PC-9 (cell line): Measurements from ENCODE around the gene FBN1. TPM values are rescaled to one million over a fixed set of nuclear protein-coding genes. Genes with fewer than 3 reads are reported as not detected.

Experiments
- BruUV-seq: library from RNA; stranded (reverse); fragments of 400-500 nt; replicated peaks from 2 replicates; lab custom pipeline; 2021; lab: Mats Ljungman, UMichigan
- CTCF ChIA-PET: fragments of 300-600 bp; sonication (Branson Sonifier 250); formaldehyde crosslinking; loops from one replicate; lab custom pipeline; 2022; ENCODE audit warnings: antibody characterized with exemption; lab: Charles Lee
- POLR2A ChIA-PET: fragments of 300-600 bp; sonication (Branson Sonifier 250); formaldehyde crosslinking; loops from one replicate; lab custom pipeline; 2022; ENCODE audit warnings: antibody characterized with exemption; ENCODE audit not compliant: unreplicated experiment; lab: Charles Lee
- DNase-seq, 2 experiments: peaks; one replicate each; pipeline versions ENCODE4 v3.0.0 to v3.0.0-alpha.2; 2015 to 2022; ENCODE audit warnings: mixed read lengths in 1 of 2
- H2AFZ ChIP-seq: fragments of 200-600 bp; sonication (generic); 2 replicates; pipeline ENCODE4 v1.8.1; 2017; ENCODE audit warnings: antibody characterized with exemption
- H3F3A ChIP-seq: fragments of 200-600 bp; sonication (generic); 2 replicates; pipeline ENCODE4 v1.8.1; 2017; ENCODE audit warnings: antibody characterized with exemption, mild to moderate bottlenecking, low read depth; ENCODE audit not compliant: insufficient read depth
- H3K27ac ChIP-seq: fragments of 200-600 bp; sonication (generic); 2 replicates; pipeline ENCODE4 v1.6.1; 2016; ENCODE audit warnings: mixed run types
- H3K27me3 ChIP-seq: fragments of 200-600 bp; sonication (generic); 2 replicates; pipeline ENCODE4 v1.6.1; 2016; ENCODE audit warnings: low read depth, mixed run types; ENCODE audit not compliant: insufficient read depth
- H3K36me3 ChIP-seq: fragments of 200-600 bp; sonication (generic); 2 replicates; pipeline ENCODE4 v1.6.1; 2016; ENCODE audit warnings: low read depth, mixed run types
- H3K4me1 ChIP-seq: fragments of 200-600 bp; sonication (generic); replicated peaks from 2 replicates; pipeline ENCODE4 v1.6.1; 2016; ENCODE audit warnings: mixed run types; ENCODE audit not compliant: insufficient read depth
- H3K4me2 ChIP-seq: fragments of 200-600 bp; sonication (generic); 2 replicates; pipeline ENCODE4 v1.6.1; 2017; ENCODE audit warnings: mixed run types
- H3K4me3 ChIP-seq: fragments of 200-600 bp; sonication (generic); 2 replicates; pipeline ENCODE4 v1.6.1; 2016; ENCODE audit warnings: mixed run types
- H3K79me2 ChIP-seq: fragments of 200-600 bp; sonication (generic); 2 replicates; pipeline ENCODE4 v1.6.1; 2017; ENCODE audit warnings: low read depth, mixed run types
- H3K9me2 ChIP-seq: fragments of 200-600 bp; sonication (generic); 2 replicates; pipeline ENCODE4 v1.8.1; 2017; ENCODE audit warnings: mild to moderate bottlenecking; ENCODE audit not compliant: insufficient read depth
- H3K9me3 ChIP-seq: fragments of 200-600 bp; sonication (generic); 2 replicates; pipeline ENCODE4 v1.8.1; 2016; ENCODE audit warnings: low read depth; ENCODE audit not compliant: insufficient read depth
- H4K20me1 ChIP-seq: fragments of 200-600 bp; sonication (generic); 2 replicates; pipeline ENCODE4 v1.8.1; 2017; ENCODE audit not compliant: insufficient read depth
- CTCF ChIP-seq: fragments of 200-600 bp; sonication (generic); conservative IDR thresholded peaks from 2 replicates; pipeline ENCODE4 v1.6.1; 2017; ENCODE audit warnings: mixed run types, antibody characterized with exemption, mild to moderate bottlenecking, moderate library complexity
- EZH2 ChIP-seq: fragments of 200-600 bp; sonication (generic); IDR thresholded peaks from 2 replicates; pipeline ENCODE4 v1.8.0; 2017; ENCODE audit warnings: antibody characterized with exemption, low read depth
- intact Hi-C: fragments of 100-400 bp; cut with micrococcal nuclease; formaldehyde crosslinking; loops from one replicate; pipeline ENCODE4 v1.10.0; 2022; ENCODE audit not compliant: unreplicated experiment
- total RNA-seq: library from RNA; stranded (reverse); gene quantifications from 2 replicates; pipeline ENCODE4 v1.2.3, GENCODE V29; 2021

FBN1 gene
- total RNA-seq, 1 experiment from 2014 or later = 1.3 TPM

GRCh38 chr15:48584812-48585563, 60.5 kb downstream of the FBN1 start:
- no peak overlapping the region for H3K27ac ChIP-seq
- no peaks in the 10 kb centered on the region for H3K27me3 ChIP-seq
- ChIA-PET POLR2A (no interaction called here), CTCF (no interaction called here)
- no peaks in the 10 kb centered on the region for H3K9me2 ChIP-seq
- no peak overlapping the region for H3K4me2 ChIP-seq
- H3K79me2 ChIP-seq = no peaks in the 10 kb centered on the region
- no peaks in the 10 kb centered on the region for H4K20me1 ChIP-seq
- no peaks in the 10 kb centered on the region for H3K9me3 ChIP-seq
- no peaks in the 10 kb centered on the region for H3F3A ChIP-seq
- intact Hi-C loops = no loop called here
- TF ChIP-seq EZH2 (no peak), CTCF (no peak)
- DNase-seq = no peak
- H3K36me3 ChIP-seq = no peaks in the 10 kb centered on the region
- H3K4me1 ChIP-seq = no peaks in the 10 kb centered on the region
- no peak overlapping the region for H3K4me3 ChIP-seq
- H2AFZ ChIP-seq = no peak overlapping the region
- no TSS peak for BruUV-seq

GRCh38 chr15:48584090-48584811, 61.3 kb downstream of the FBN1 start:
- no TSS peak for BruUV-seq
- TF ChIP-seq EZH2 (no peak), CTCF (no peak)
- H3K4me3 ChIP-seq = no peak overlapping the region
- H3K9me3 ChIP-seq = no peaks in the 10 kb centered on the region
- H3K27me3 ChIP-seq = no peaks in the 10 kb centered on the region
- ChIA-PET CTCF (no interaction called here), POLR2A (no interaction called here)
- no peak for DNase-seq
- no peaks in the 10 kb centered on the region for H3K36me3 ChIP-seq
- H2AFZ ChIP-seq = no peak overlapping the region
- H3K4me2 ChIP-seq = no peak overlapping the region
- H4K20me1 ChIP-seq = no peaks in the 10 kb centered on the region
- intact Hi-C loops = no loop called here
- H3K4me1 ChIP-seq = no peaks in the 10 kb centered on the region
- H3K79me2 ChIP-seq = no peaks in the 10 kb centered on the region
- H3K9me2 ChIP-seq = no peaks in the 10 kb centered on the region
- H3F3A ChIP-seq = no peaks in the 10 kb centered on the region
- no peak overlapping the region for H3K27ac ChIP-seq

GRCh38 chr15:48582452-48583247, 62.9 kb downstream of the FBN1 start:
- H3K36me3 ChIP-seq = no peaks in the 10 kb centered on the region
- no TSS peak for BruUV-seq
- no peak overlapping the region for H2AFZ ChIP-seq
- H3F3A ChIP-seq = no peaks in the 10 kb centered on the region
- no peak overlapping the region for H3K4me3 ChIP-seq
- no peak for TF ChIP-seq EZH2
- no peak for TF ChIP-seq CTCF
- H3K4me2 ChIP-seq = no peak overlapping the region
- ChIA-PET POLR2A (no interaction called here), CTCF (no interaction called here)
- no peaks in the 10 kb centered on the region for H3K9me2 ChIP-seq
- no peaks in the 10 kb centered on the region for H3K27me3 ChIP-seq
- H3K79me2 ChIP-seq = no peaks in the 10 kb centered on the region
- H3K4me1 ChIP-seq = no peaks in the 10 kb centered on the region
- H4K20me1 ChIP-seq = no peaks in the 10 kb centered on the region
- DNase-seq = no peak
- intact Hi-C loops = no loop called here
- H3K27ac ChIP-seq = no peak overlapping the region
- H3K9me3 ChIP-seq = no peaks in the 10 kb centered on the region
